ENCODE data around the gene HSD11B1L.

The HSD11B1L gene

GRCh38 chr19:5676105-5676771, 4.6 kb upstream of the HSD11B1L start:
- CTCF ChIA-PET = interaction anchor here (0.8 to 1.6 kb wide), 3 partner anchors 11 to 127 kb away, joined by 3 to 9 read pairs (median 3); no protein-coding TSS in a partner anchor
- Histone ChIP-seq H3K36me3 (ENCODE audit: control insufficient read depth in 2 of 2, insufficient read depth in 1 of 2, low read length in 2 of 2) (peaks cover 0 to 17% of the 10 kb centered on the region in 2 experiments; a peak in 2 of 3 replicates), H3K27ac (ENCODE audit: extremely low read depth, low read depth, low read length) (no peak overlapping the region), H3K4me3 (ENCODE audit: low read depth, low read length) (no peak overlapping the region), H3K9me3 (ENCODE audit: control insufficient read depth, insufficient read depth, low read depth, low read length) (no peaks in the 10 kb centered on the region), H3K4me1 (ENCODE audit: control insufficient read depth, insufficient read depth, low read length) (no peaks in the 10 kb centered on the region)
- TF ChIP-seq ZNF350 (tag by site-specific recombination; IDR thresholded peaks at IDR 0.05) (no peak), KLF9 (tag by site-specific recombination; IDR thresholded peaks at IDR 0.05; ENCODE audit: low read depth) (peak; percentile 33; the same call in 1 of the 2 replicates), SP2 (tag by site-specific recombination; IDR thresholded peaks at IDR 0.05) (no peak), KLF1 (tag by site-specific recombination; IDR thresholded peaks at IDR 0.05) (no peak), ZBTB11 (tag by site-specific recombination; conservative IDR thresholded peaks at IDR 0.05; ENCODE audit: low read depth) (no peak), PATZ1 (tag by site-specific recombination; IDR thresholded peaks at IDR 0.05) (0 out of 2 replicates have a peak, but pooled peaks have one; percentile 13), ZFP3 (tag by site-specific recombination; IDR thresholded peaks at IDR 0.05; ENCODE audit: low read depth) (no peak)
- POLR2A ChIA-PET = interaction anchor here (1.1 to 4.1 kb wide), 6 partner anchors 8 to 54 kb away, joined by 3 to 24 read pairs (median 6); partner anchors contain the start of genes CATSPERD, LONP1, RPL36 and SAFB

GRCh38 chr19:5676772-5677105, 4.1 kb upstream of the HSD11B1L start:
- TF ChIP-seq ZNF473 (tag by site-specific recombination; IDR thresholded peaks at IDR 0.05) = no peak
- TF ChIP-seq ZNF426 (tag by site-specific recombination; IDR thresholded peaks at IDR 0.05) = no peak
- TF ChIP-seq SP2 (tag by site-specific recombination; IDR thresholded peaks at IDR 0.05) = no peak
- no peak for TF ChIP-seq ZNF626 (tag by site-specific recombination; IDR thresholded peaks at IDR 0.05)
- no peak for TF ChIP-seq ZNF518A (tag by site-specific recombination; conservative IDR thresholded peaks at IDR 0.05; ENCODE audit: low read depth)
- TF ChIP-seq BCL6B (tag by site-specific recombination; IDR thresholded peaks at IDR 0.05) = no peak
- TF ChIP-seq ZNF26 (tag by site-specific recombination; IDR thresholded peaks at IDR 0.05) = no peak
- peaks cover 0 to 12% of the 10 kb centered on the region in 2 experiments; a peak in 2 of 3 replicates for H3K36me3 ChIP-seq (ENCODE audit: control insufficient read depth in 2 of 2, insufficient read depth in 1 of 2, low read length in 2 of 2)
- ChIA-PET POLR2A (interaction anchor here (1.1 to 4.1 kb wide), 6 partner anchors 8 to 54 kb away, joined by 3 to 24 read pairs (median 6); partner anchors contain the start of genes CATSPERD, LONP1, RPL36 and SAFB), CTCF (interaction anchor here (0.8 to 1.0 kb wide), 2 partner anchors 10 to 127 kb away, joined by 3 read pairs; no protein-coding TSS in a partner anchor)
- H3K4me1 ChIP-seq (ENCODE audit: control insufficient read depth, insufficient read depth, low read length) = no peaks in the 10 kb centered on the region
- no peak overlapping the region for H3K27ac ChIP-seq (ENCODE audit: extremely low read depth, low read depth, low read length)
- H3K4me3 ChIP-seq (ENCODE audit: low read depth, low read length) = no peak overlapping the region
- no peaks in the 10 kb centered on the region for H3K9me3 ChIP-seq (ENCODE audit: control insufficient read depth, insufficient read depth, low read depth, low read length)
